ENCODE measurements around the gene EZH2.

The EZH2 gene

GRCh38 chr7:148789220-148789619 is 94.9 kb downstream of the EZH2 start:
- TF ChIP-seq CTCF (IDR thresholded peaks at IDR 0.05; ENCODE audit: control extremely low read depth, extremely low read depth, low read depth, missing control alignments) = no peak
- CTCF ChIA-PET = no interaction called here
- DNase-seq (ENCODE audit: extremely low spot score) = no peak
- POLR2A ChIA-PET = no interaction called here

- ChIA-PET POLR2A (interaction anchor here (0.5 to 0.6 kb wide), 2 partner anchors 23 to 181 kb away, joined by 3 read pairs; no protein-coding TSS in a partner anchor), CTCF (interaction anchor here (1.2 to 2.5 kb wide), 3 partner anchors 14 to 22 kb away, joined by 4 to 6 read pairs (median 4); no protein-coding TSS in a partner anchor)
- TF ChIP-seq CTCF (IDR thresholded peaks at IDR 0.05; ENCODE audit: control extremely low read depth, extremely low read depth, low read depth, missing control alignments) = no peak
- DNase-seq (ENCODE audit: extremely low spot score) = no peak
Measured at GRCh38 chr7:148787571-148788295, 96.4 kb downstream of the EZH2 start.

DNA sequence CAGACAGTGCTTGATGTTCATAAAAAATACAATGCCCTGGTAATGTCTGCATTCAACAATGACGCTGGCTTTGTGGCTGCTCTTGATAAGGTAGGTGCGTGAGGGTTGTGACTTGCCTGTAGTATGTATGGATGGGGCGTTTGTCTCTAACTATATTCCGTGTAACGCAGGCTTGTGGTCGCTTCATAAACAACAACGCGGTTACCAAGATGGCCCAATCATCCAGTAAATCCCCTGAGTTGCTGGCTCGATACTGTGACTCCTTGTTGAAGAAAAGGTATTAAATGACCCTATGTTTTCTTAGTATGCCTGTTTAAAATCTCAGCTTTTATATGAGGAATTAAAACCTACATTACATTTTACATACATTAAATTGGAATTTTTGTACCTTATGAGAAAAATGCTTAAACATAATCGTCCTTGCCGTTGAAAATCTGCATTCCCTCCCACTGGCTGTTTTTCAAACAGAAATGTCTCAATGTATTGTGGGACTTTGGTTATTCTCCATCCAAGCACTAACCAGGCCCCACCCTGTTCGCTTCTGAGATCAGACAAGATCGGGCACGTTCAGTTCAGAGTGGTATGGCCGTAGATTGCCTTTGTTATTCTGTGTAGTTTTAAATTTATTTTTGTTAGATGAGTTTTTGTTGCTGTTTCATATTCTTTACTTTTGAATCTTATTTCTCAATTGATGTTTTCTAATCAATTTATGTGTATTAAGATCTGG is 100.1 kb downstream of the EZH2 start:
- no peak for DNase-seq (ENCODE audit: extremely low spot score)
- ChIA-PET POLR2A (no interaction called here), CTCF (interaction anchor here (1.8 kb wide), 1 partner anchor 10 kb away, joined by 4 read pairs; no protein-coding TSS in a partner anchor)
- TF ChIP-seq CTCF (IDR thresholded peaks at IDR 0.05; ENCODE audit: control extremely low read depth, extremely low read depth, low read depth, missing control alignments) = no peak

DNA sequence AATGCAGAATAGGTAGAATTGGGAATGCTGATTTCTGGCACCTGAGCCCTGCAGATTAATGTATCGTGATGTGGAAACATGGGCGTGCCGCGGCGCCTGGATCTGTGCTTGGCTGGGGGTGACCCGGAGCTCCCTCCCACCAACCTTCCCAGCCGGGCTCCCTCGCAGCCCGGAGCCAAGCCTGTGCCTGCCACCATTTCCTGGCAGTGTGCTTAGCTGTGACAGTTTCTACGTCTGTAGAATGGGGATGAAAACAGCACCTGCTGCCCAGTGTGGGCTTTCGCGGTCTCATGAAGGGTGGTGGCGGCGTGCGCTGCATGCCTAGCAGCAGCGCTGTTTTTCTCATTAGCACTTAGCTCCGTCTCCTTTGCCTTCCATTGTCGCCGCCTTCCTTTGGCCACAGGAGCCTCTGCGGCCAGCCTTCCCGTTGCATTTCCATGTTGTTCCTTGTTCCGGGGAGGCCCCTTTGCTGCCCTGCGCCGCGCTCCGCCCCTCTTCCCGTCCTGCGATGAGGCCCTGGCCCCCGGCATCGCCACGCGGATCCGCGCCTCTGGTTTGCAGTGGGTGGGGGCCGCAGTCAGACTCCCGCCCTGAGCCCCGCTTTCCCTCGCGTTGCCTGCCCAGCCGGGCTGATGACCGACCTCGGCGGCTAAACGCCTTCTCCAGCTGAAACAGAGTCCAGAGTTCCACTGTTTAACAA is 101.2 kb downstream of the EZH2 start:
- DNase-seq (ENCODE audit: extremely low spot score) = no peak
- CTCF ChIA-PET = interaction anchor here (0.7 to 1.8 kb wide), 2 partner anchors 8 to 10 kb away, joined by 3 to 4 read pairs; no protein-coding TSS in a partner anchor
- no peak for TF ChIP-seq CTCF (IDR thresholded peaks at IDR 0.05; ENCODE audit: control extremely low read depth, extremely low read depth, low read depth, missing control alignments)
- POLR2A ChIA-PET = no interaction called here

- ChIA-PET POLR2A (no interaction called here), CTCF (interaction anchor here (0.9 to 2.4 kb wide), 7 partner anchors 9 to 199 kb away, joined by 3 to 6 read pairs (median 4); no protein-coding TSS in a partner anchor)
- TF ChIP-seq CTCF (IDR thresholded peaks at IDR 0.05; ENCODE audit: control extremely low read depth, extremely low read depth, low read depth, missing control alignments) = no peak
- DNase-seq (ENCODE audit: extremely low spot score) = no peak
Measured at GRCh38 chr7:148774471-148774870, 109.6 kb downstream of the EZH2 start.

- DNase-seq (ENCODE audit: extremely low spot score) = no peak
- POLR2A ChIA-PET = no interaction called here
- TF ChIP-seq CTCF (IDR thresholded peaks at IDR 0.05; ENCODE audit: control extremely low read depth, extremely low read depth, low read depth, missing control alignments) = no peak
- CTCF ChIA-PET = interaction anchor here (0.9 to 2.4 kb wide), 6 partner anchors 10 to 86 kb away, joined by 3 to 6 read pairs (median 5); no protein-coding TSS in a partner anchor
Measured at GRCh38 chr7:148773334-148773733, 110.8 kb downstream of the EZH2 start.

All from GM10248 (cell line).